Keratinocyte (primary cell): ENCODE data around the gene RNF14. TPM values are rescaled to one million over a fixed set of nuclear protein-coding genes. Genes with fewer than 3 reads are reported as not detected.

ENCODE experiments used
- DNase-seq: peaks from one replicate; pipeline ENCODE4 v3.0.0-alpha.2; 2011; ENCODE audit warnings: low read depth, missing footprints, low spot score
- FAIRE-seq: peaks from 2 replicates; lab custom pipeline; 2011; peaks lifted over from hg19 to GRCh38; lab: Jason Lieb, UNC
- H2AFZ ChIP-seq: 2 replicates; pipeline ENCODE4 v1.6.0; 2012; ENCODE audit warnings: low read length, control low read depth, inconsistent platforms; ENCODE audit not compliant: control insufficient read depth
- H3K27ac ChIP-seq: 2 replicates; pipeline ENCODE4 v1.5.1; 2011; ENCODE audit warnings: low read length; ENCODE audit not compliant: control insufficient read depth, insufficient read depth
- H3K27me3 ChIP-seq: 3 replicates; pipeline ENCODE4 v1.6.0; 2011; ENCODE audit warnings: low read length; ENCODE audit not compliant: control insufficient read depth, insufficient read depth; ENCODE audit errors: extremely low read depth
- H3K36me3 ChIP-seq, 2 experiments: 2 replicates in 1 of 2; 3 replicates in 1 of 2; pipeline ENCODE4 v1.5.1; 2011; ENCODE audit warnings: low read length in 2 of 2, mild to moderate bottlenecking in 1 of 2; ENCODE audit not compliant: control insufficient read depth in 2 of 2, insufficient read depth in 2 of 2; ENCODE audit errors: extremely low read depth in 1 of 2
- H3K4me1 ChIP-seq: 3 replicates; pipeline ENCODE4 v1.5.1; 2011; ENCODE audit warnings: low read length; ENCODE audit not compliant: control insufficient read depth, insufficient read depth; ENCODE audit errors: extremely low read depth
- H3K4me2 ChIP-seq: 3 replicates; pipeline ENCODE4 v1.6.0; 2011; ENCODE audit warnings: low read depth, low read length; ENCODE audit not compliant: control insufficient read depth, insufficient read depth; ENCODE audit errors: extremely low read depth
- H3K4me3 ChIP-seq, 3 experiments: fragments of 200-600 bp in 1 of 3; sonication (generic) in 1 of 3; 2 replicates in 2 of 3; 3 replicates in 1 of 3; pipeline ENCODE4 v1.5.1; 2011 to 2016; ENCODE audit warnings: low read length in 3 of 3, mild to moderate bottlenecking in 3 of 3, control low read depth in 2 of 3, inconsistent platforms in 1 of 3, low read depth in 1 of 3, mixed read lengths in 1 of 3, mixed run types in 1 of 3, moderate library complexity in 1 of 3; ENCODE audit not compliant: control insufficient read depth in 2 of 3, insufficient read depth in 2 of 3; ENCODE audit errors: extremely low read depth in 1 of 3
- H3K79me2 ChIP-seq: 2 replicates; pipeline ENCODE4 v1.6.0; 2012; ENCODE audit warnings: low read length; ENCODE audit not compliant: control insufficient read depth, insufficient read depth
- H3K9ac ChIP-seq: 3 replicates; pipeline ENCODE4 v1.6.0; 2011; ENCODE audit warnings: low read length; ENCODE audit not compliant: control insufficient read depth, insufficient read depth; ENCODE audit errors: extremely low read depth
- H3K9me1 ChIP-seq: 3 replicates; pipeline ENCODE4 v1.6.0; 2011; ENCODE audit warnings: low read length; ENCODE audit not compliant: control insufficient read depth, insufficient read depth; ENCODE audit errors: extremely low read depth
- H3K9me3 ChIP-seq: 2 replicates; pipeline ENCODE4 v1.5.1; 2012; ENCODE audit warnings: low read depth, low read length; ENCODE audit not compliant: control insufficient read depth
- H4K20me1 ChIP-seq: 3 replicates; pipeline ENCODE4 v1.6.0; 2011; ENCODE audit warnings: low read length; ENCODE audit not compliant: control insufficient read depth, insufficient read depth; ENCODE audit errors: extremely low read depth
- EZH2 ChIP-seq: IDR thresholded peaks from one replicate; pipeline ENCODE4 v1.6.1; 2012; ENCODE audit warnings: inconsistent platforms, mild to moderate bottlenecking, low read length, moderate library complexity
- dilution Hi-C: fragments of 300-500 bp; cut with MboI; formaldehyde crosslinking; loops from one replicate; pipeline ENCODE4 v1.7.0; 2020; ENCODE audit warnings: low sequenced_read_pairs; ENCODE audit not compliant: extremely low pct_ligation_motif_present
- polyA plus RNA-seq, 5 experiments: library from polyadenylated mRNA; depleted of rRNA in 3 of 5; stranded (reverse) in 3 of 5; stranded (forward) in 1 of 5; unstranded in 1 of 5; fragments of >200 nt; gene quantifications; 1 replicate in 1 of 5; 2 replicates in 3 of 5; 3 replicates in 1 of 5; pipeline versions ENCODE4 v1.2.1 to v1.2.3, GENCODE V29; 2011 to 2012; ENCODE audit warnings: missing spikeins in 2 of 5, low read depth in 1 of 5, low replicate concordance in 1 of 5
- TF ChIP-seq, protein P1 (sequence below), 3 experiments: IDR thresholded peaks in 1 of 3; conservative IDR thresholded peaks in 1 of 3; optimal IDR thresholded peaks in 1 of 3; 2 replicates in 2 of 3; 3 replicates in 1 of 3; pipeline versions ENCODE3 to v1.5.1; 2011; ENCODE audit warnings: low read length in 3 of 3, mild to moderate bottlenecking in 3 of 3, moderate library complexity in 2 of 3, control low read depth in 1 of 3, inconsistent platforms in 1 of 3; ENCODE audit not compliant: insufficient read depth in 2 of 3; ENCODE audit errors: extremely low read depth in 1 of 3

RNF14 gene
- polyA plus RNA-seq, 1 donor (not counting 4 experiments of a cell fraction or from before 2014, with no cell fraction given) = 65.8 TPM

- no peaks in the 10 kb centered on the region for H3K9me1 ChIP-seq
- no peaks in the 10 kb centered on the region for H3K9me3 ChIP-seq
- no peaks in the 10 kb centered on the region for H4K20me1 ChIP-seq
- H2AFZ ChIP-seq = peak overlapping the region; percentile 85
- no peak for FAIRE-seq
- H3K79me2 ChIP-seq = no peaks in the 10 kb centered on the region
- H3K9ac ChIP-seq = peak overlapping the region; percentile 87
- peak overlapping the region; percentile 70 to 87 (median 80) for H3K4me3 ChIP-seq
- no peak for DNase-seq
- peak overlapping the region; percentile 70 for H3K27ac ChIP-seq
- H3K27me3 ChIP-seq = no peaks in the 10 kb centered on the region
- peak overlapping the region; percentile 98 for H3K4me2 ChIP-seq
- H3K4me1 ChIP-seq = peaks cover 32% of the 10 kb centered on the region
- peaks cover 0 to 8% of the 10 kb centered on the region in 2 experiments for H3K36me3 ChIP-seq
- dilution Hi-C loops = no loop called here
- TF ChIP-seq, protein P1, sequence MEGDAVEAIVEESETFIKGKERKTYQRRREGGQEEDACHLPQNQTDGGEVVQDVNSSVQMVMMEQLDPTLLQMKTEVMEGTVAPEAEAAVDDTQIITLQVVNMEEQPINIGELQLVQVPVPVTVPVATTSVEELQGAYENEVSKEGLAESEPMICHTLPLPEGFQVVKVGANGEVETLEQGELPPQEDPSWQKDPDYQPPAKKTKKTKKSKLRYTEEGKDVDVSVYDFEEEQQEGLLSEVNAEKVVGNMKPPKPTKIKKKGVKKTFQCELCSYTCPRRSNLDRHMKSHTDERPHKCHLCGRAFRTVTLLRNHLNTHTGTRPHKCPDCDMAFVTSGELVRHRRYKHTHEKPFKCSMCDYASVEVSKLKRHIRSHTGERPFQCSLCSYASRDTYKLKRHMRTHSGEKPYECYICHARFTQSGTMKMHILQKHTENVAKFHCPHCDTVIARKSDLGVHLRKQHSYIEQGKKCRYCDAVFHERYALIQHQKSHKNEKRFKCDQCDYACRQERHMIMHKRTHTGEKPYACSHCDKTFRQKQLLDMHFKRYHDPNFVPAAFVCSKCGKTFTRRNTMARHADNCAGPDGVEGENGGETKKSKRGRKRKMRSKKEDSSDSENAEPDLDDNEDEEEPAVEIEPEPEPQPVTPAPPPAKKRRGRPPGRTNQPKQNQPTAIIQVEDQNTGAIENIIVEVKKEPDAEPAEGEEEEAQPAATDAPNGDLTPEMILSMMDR (optimal IDR thresholded peaks at IDR 0.05 in 1 of 3, IDR thresholded peaks at IDR 0.05 in 1 of 3, conservative IDR thresholded peaks at IDR 0.05 in 1 of 3; ENCODE audit: extremely low read depth in 1 of 3, insufficient read depth in 2 of 3, low read length in 3 of 3) = peak; percentile 61 to 70 (median 66)
- TF ChIP-seq EZH2 = no peak
These were observed 43.4 kb downstream of the RNF14 start for GRCh38 chr5:142012186-142012785.

DNA sequence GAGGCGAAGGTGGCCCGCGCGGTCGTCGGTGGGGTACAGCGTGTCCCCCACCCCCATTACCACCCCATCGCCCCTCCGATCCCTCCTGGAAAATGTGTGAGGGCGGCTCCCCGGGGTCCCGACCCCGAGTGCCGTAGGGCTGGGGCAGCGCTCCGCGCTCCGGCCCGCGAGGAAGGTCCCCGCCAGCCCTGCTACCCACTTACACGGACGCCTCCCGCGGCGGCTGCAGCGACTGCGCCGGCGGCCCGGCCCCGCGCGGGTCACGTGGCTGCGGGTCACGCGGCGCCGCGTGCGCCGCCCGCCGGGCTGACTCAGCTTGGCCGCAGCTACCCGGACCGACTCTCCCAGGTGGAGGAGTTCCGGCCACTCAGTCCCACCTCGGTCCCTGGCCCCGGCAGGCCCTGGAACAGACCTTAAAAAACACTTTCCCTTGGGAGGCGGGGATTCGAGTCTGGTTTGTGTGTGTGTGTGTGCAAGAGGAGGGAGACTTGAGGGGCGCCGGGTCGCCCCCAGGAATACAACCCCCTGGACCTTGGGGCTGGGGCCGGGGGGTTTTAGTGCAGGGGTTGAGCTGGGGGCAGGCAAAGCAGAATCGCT is 44.0 kb downstream of the RNF14 start, which contains the start of gene GNPDA1:
Gene GNPDA1, minus strand, starts transcription at position 236 of the 597 bp plus-strand sequence. CDS start 992 bp downstream, outside the sequence.
- Histone ChIP-seq H4K20me1 (no peaks in the 10 kb centered on the region), H3K4me1 (peaks cover 32% of the 10 kb centered on the region), H3K27ac (peak within 1 kb of the TSS; percentile 70), H3K4me3 (peak within 1 kb of the TSS; percentile 70 to 87 (median 80)), H3K27me3 (no peaks in the 10 kb centered on the region), H3K36me3 (peaks cover 0 to 5% of the 10 kb centered on the region in 2 experiments), H2AFZ (peak within 1 kb of the TSS; percentile 85), H3K9ac (peak within 1 kb of the TSS; percentile 87), H3K9me1 (no peaks in the 10 kb centered on the region), H3K79me2 (no peaks in the 10 kb centered on the region), H3K4me2 (peak within 1 kb of the TSS; percentile 98), H3K9me3 (no peaks in the 10 kb centered on the region)
- FAIRE-seq (no peak), DNase-seq (no peak)
- dilution Hi-C loops = no loop called here
- TF ChIP-seq EZH2 = no peak
- TF ChIP-seq, protein P1 (optimal IDR thresholded peaks at IDR 0.05 in 1 of 3, IDR thresholded peaks at IDR 0.05 in 1 of 3, conservative IDR thresholded peaks at IDR 0.05 in 1 of 3; ENCODE audit: extremely low read depth in 1 of 3, insufficient read depth in 2 of 3, low read length in 3 of 3) = no peak
